IPS DF 4.7 (cell line): Measurements from ENCODE around the gene STRIT1.
"Not testable (repeated sequence)": the region's sequence is repeated elsewhere in the genome, so short reads cannot be mapped to it uniquely, and the experiment has no call there.

Source experiments
- DNase-seq: peaks from one replicate; pipeline ENCODE4 v3.0.0-alpha.2; 2013; ENCODE audit warnings: low spot score; ENCODE audit errors: extremely low read depth

The STRIT1 gene

DNA sequence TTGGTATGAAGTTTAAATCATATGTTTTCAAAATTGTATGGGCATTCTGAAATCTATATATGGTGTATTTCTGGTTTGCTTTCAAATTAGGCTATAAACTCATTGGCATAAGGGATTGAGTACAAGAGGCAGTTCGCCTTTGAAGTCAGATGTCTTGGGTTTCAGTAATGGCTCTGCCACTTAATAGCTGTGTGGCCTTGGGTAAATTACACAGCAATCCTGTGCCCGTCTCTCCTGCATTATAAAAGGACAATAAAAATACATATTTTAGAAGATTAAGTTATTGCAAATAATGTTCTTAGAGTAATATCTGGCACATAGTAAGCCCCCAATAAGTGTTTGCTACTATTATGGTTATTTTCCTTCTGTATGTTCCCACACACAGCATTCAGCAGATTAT is 20.4 kb upstream of the STRIT1 start:
- no peak for DNase-seq

DNA sequence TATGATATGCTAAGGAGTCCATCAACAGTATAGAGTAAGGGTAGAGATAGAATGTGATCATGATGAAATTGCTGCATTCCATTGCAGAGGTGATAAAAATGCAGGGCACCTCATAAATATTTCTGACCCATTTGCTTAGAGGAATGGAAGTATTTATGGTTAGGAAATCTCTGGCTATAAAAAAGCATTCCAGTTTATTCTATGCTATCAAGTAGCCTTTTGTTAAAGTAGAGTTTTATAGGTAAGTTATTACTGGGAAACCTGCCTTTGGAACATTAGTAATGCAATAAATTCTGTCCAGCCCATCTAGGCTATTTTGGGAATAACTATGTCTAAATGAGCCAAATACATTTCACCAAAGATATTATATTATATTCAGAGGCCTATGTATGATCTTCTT is 19.8 kb upstream of the STRIT1 start:
- no peak for DNase-seq

DNA sequence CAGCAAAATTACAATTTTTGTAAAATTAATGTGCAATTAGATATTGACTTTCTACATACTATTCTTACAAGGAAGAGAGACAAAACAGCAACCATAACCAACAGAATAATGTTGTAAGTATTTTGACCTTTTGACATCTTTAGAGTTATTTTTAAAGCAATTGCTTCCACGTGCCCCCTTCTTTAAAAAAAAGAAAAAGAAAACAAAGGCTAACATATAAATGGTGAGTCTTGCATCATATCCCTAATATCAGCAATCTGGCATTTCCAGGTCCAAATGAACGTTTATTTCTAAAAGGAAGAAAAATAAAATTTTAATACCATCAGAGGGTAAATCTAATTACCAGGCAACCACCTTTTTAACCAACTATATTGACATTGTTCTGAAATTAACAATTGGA is 19.3 kb upstream of the STRIT1 start:
- no peak for DNase-seq

DNA sequence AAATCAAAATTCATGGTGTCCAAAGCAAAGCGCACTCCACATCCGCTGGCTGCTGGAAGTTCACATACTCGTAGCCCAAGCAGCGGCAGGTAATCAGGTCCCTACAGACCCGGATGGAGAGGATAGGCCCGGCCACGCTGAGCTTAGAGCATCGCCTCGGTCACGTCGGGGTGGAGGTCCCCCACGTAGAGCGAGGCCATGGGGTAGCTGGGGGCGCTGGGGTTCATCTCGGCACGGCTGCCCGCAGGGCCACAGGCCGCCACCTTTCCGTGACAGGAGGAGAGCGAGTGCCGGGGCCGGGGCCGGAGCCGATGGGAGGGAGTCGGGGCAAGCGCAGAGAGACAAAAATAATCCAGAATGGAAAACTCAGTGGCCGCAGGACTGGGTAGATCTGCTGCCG is 16.1 kb upstream of the STRIT1 start:
- no peak for DNase-seq

DNA sequence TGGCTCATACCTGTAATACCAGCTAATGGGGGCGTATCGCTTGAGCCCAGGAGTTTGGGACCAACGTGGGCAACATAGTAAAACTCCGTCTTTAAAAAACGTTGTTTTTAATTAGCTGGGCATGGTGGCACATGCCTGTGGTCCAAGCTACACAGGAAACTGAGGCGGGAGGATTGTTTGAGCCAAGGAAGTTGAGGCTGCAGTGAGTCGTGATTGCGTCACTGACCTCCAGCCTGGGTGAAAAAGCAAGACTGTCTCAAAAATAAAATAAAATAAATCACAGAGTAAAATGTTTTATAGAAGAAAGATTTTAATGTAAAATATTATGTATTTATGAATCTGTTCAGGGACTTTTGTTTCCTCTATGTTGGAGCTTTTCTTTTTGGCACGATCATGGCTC is 15.3 kb upstream of the STRIT1 start:
- no peak for DNase-seq

DNA sequence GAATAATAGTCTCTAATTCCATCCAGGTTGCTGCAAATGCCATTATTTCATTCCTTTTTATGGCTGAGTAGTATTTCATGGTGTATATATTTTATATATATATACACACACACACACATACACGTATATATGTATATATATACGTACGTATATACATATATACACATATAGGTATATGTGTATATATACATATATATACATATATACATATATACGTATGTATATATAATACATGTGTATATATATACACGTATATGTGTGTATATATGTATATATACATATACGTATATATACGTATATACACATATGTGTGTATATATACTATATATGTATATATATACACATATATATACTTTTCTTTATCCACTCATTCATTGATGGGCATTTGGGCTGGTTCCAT is 13.7 kb upstream of the STRIT1 start:
- DNase-seq: no peak

DNA sequence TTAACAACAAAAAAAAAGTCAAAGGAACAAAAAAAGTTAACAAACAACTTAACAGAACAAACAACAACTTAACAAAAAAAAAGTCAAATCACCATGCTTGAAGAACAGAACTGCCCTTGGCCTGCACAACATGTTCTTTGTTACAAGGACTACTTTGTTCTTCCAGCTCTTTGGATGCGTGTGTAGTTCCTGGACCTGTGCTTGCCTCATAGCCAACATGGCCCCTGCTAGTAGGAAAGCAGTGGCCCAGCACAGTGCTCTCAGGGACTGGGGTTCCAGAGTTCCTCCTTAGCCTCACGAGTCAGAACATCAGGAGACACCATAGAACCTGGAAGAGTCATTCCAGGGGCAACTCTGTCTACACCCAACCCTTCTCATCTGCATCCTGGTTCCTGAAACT is 10.9 kb upstream of the STRIT1 start:
- DNase-seq: no peak

DNA sequence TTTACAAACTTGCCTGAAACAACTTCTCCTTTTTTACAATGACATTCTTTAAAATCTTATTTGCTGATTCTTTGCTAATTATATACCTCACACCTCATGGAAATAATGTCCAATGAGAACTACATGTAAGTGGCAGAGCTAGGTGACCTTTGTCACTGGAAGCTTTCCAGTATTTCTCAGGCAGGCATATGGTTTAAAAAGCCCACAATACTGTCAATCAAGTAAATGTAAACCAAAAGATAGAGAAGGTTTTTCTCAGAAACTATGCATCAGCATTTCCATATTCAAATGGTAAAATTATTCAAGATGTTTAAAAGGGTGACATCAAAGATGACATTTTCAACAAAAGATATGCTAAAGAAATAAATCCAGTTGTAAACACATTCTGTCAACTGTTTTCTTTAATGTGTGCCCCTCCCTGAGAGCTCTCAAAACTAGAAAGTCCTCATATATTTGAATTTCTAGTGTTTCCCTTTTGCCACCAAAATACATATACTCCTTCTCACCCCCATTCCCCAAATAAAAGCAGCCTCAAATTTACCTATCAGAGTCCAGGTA is 10.1 kb upstream of the STRIT1 start:
- no peak for DNase-seq

DNA sequence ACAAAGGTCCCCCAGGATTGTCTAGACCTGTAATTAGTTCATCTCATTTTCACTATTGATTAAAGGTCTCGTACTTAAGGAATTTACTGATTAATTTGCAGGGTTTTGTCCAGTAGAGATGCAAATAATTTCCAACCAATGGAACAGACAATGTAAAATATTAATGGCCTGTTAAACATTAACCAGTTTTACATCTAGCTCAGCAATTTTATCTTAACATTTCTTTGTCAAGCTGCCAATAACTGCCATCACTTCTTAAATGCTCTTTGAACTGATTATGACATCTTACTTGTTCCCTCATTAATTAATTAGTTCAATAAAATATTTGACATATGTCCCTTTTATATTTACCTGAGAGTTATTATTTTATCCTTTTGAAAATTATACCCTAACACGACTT is 9.4 kb upstream of the STRIT1 start:
- no peak for DNase-seq

DNA sequence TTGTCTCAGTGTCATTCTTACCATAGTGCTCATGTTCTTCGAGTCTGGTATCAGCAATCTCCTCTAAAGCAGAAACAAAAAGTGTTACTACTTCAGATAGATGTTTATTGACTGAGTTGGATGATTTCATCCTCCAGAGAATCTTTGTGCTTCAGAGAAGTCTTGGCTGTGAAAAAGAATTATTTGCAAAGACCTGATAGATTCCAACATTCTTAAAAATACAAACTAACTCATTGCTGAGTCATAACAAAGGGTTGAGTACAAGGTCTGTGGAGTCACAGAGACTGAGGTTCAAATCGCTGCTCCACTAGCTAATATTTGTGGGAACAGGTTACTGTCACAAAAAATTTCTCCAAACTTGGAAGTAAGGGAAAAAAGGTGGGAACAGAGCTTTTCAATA is 9.0 kb upstream of the STRIT1 start:
- no peak for DNase-seq

DNA sequence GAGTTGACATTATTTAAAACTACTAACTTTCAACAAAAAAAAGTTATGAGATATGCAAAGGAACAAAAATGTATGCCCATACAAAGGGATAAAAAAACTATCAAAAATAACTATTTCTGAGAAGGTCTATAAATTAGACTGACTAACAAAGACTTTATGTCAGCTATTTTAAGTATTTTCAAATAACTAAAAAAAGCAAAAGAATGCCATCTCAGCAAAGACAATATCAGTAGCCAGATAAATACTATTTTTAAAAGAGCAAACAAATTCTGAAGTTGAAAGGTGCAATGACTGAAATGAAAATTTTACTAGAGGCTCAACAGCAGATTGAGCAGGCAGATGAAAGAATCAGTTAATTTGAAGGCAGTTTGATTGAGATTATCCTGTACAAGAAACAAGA is 3.6 kb upstream of the STRIT1 start:
- DNase-seq: no peak

DNA sequence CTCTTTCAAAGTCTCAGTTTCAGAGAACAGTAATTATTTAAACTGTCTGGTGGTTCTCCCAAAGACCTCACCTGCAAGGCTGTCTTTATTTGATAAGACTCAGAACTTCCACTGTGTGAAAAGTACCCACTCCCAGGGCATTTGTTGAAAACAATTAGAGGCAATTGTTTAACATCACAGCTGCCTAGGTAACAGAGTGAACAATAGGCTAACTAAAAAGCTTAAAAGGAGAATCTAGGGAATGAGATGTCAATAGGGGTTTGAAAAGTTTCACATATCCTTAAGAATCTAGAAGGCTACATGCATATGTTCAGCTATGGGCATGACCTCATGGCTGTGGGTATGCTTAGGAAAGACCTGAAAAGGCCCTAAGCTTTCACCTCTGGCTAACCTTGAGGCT is 2.9 kb upstream of the STRIT1 start:
- no peak for DNase-seq

DNA sequence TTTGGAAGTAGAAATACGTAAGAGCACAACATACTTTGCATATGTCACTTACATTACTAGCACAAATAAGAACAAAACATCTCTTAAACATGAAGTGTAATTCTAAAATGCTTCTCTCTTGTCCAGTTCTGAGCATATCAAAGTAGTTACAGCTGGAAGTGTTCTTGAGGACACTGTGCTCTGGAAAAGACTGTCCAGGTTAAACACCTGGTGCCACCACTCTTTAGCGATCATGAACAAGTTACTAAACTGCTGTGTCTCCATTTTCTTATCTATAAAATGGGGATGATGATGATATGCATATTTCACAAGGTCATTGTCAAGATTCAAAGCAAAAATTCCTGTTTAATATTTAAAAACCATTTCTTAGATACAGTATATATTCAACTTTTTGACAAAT is 790 bp downstream of the STRIT1 start:
- no peak for DNase-seq

DNA sequence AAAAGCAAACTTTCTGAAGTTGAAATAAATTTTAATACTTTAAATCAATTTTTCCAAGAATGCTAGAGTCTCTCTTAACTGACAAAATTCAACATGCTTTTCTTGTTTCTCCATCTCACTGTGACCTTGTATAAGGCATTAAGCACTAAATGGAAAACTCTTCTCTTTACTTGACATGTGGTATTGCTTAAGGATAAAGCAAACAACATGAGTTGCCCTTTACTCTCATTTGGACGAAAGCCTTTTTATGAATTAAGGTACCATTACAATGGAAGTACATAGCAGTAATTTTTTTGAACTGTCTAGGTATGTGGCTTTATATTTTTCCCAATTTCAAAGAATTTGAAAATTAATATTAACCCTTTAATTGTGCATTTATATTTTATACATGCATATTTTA is 1.4 kb downstream of the STRIT1 start:
- no peak for DNase-seq

DNA sequence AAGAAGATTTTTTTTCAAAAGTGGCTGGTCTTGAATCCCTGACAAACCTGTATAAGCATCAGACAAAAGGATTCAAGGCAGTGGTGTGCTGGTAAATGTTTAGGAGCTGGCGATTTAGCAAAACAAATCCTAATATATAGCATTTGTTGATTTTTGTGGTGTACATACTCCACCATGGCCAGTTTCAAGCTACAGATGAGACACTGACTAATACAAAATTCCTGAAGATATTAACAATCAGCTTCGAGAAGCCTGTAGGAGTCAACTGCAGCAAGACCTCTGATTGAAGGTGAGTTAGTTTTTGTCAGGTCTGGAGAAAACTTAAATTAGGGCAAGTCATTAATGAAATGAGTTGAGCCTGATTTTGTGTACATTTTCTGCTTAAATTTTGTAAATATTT is 6.7 kb downstream of the STRIT1 start:
- DNase-seq: no peak

DNA sequence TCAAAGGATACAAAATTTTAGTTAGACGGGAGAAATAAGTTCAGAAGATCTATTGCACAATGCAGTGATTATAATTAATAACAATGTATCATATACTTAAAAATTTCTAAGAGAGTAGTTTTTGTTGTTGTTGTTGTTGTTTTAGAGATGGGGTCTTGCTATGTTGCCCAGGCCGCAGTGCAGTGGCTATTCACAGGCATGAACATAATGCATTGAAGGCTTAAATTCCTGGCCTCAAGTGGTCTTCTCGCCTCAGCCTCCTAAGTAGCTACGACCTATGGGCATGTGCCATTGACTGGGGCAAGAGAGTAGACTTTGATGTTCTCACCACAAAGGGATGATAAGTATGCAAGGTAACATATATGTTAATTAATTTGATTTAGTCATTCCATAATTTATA is 7.5 kb downstream of the STRIT1 start:
- DNase-seq: no peak

DNA sequence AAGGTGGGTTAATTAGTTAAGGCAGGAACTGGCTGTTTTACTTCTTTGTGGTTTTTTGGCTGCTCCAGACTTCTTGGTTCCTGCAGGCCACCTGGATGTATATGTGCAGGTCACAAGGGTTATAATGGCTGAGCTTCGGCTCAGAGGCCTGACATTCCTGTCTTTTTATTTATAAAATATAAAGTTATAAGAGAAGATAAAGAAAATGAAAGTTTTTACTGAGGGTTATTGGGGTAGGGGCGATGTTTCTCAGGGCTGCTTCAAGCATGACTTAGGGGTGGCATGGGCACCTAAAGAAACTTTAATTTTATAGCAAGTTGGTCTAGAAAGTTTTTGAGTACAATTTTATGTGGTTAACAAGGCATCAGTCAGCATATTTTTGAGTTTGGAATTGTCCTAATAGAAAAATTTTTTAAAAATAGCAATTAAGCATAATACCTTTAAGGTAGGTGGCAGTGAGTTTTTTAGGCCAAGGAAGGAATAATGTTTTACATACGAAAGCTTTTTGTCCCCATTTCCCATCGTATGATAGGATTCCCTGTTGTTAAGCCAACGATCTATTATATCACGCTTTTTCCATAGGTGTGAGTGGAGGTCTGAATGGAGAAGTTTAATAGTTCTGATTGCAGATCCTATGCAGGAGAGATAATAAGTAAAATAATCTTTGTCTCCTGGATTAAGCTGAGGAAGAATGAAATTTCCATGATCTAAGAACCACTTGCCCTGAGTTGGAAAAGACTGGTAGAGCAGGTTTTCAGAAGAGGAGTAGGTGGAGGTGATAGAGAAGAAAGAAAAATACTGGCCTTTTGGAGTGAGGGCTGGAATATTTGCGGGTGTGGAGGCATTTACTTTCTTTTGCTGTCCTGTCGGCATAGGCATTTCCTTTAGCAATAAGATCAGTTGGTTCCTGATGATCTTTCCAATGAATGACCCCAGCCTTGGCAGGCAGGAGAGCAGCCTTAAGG is 10.1 kb downstream of the STRIT1 start:
- no peak for DNase-seq

DNA sequence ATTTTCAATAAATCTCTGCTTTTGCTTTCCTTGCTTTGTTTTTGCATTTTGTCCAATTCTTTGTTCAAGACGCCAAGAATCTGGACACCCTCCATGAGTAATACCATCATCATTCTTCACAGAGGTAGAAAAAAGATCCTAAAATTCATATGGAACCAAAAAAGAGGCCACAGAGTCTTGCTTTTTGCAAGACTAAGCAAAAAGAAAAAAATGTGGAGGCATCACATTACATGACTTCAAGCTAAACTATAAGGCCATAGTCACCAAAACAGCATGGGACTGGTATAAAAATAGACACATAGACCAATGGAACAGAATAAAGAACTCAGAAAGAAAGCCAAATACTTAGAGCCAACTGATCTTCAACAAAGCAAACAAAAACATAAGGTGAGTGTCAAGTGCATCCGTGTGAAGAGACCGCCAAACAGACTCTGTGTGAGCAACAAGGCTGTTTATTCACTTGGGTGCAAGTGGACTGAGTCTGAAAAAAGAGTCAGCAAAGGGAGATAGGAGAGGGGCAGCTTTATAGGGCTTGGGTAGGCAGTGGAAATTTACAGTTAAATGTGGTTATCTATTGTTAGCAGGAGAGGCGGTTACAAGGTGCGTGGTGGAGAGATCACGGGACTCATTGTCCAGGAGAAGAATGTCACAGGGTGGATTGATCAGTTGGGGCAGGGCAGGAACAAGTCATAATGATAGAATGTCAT is 10.9 kb downstream of the STRIT1 start:
- DNase-seq: no peak

DNA sequence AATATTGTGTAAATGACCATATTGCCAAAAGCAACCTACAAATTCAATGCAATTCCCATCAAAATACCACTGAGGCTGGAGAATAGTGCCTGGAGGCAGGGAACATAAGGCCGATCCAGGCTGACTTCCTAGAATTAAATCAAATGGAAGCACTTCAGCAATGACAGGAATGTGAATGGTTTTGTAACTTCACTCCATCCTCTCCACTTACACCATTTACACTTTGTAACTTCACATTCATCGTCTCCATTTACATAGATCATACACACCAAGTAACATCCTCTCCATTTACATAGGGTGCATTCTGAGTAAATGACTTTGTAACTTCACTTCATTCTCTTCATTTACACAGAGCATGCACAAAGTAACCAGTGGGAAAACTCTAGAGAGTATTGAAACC is 11.6 kb downstream of the STRIT1 start:
- peak; percentile 25 for DNase-seq

DNA sequence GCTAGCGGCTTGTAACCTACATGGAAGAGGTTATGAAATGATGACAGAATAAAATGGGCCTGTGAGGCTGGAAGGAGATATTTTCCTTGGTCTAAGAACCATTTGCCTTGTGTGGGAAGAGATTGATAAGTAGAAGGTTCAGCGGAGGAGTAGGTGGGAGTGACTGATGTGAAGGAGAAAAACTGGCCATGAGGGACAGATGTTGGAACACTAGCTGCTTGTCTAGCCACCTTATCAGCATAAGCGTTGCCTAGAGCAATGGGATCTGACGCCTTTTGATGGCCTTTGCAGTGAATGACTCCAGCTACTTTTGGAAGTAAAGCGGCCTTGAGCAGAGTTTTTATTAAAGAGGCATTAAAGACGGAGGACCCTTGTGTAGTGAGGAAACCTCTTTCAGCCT is 17.4 kb downstream of the STRIT1 start:
- DNase-seq: not testable (repeated sequence)

DNA sequence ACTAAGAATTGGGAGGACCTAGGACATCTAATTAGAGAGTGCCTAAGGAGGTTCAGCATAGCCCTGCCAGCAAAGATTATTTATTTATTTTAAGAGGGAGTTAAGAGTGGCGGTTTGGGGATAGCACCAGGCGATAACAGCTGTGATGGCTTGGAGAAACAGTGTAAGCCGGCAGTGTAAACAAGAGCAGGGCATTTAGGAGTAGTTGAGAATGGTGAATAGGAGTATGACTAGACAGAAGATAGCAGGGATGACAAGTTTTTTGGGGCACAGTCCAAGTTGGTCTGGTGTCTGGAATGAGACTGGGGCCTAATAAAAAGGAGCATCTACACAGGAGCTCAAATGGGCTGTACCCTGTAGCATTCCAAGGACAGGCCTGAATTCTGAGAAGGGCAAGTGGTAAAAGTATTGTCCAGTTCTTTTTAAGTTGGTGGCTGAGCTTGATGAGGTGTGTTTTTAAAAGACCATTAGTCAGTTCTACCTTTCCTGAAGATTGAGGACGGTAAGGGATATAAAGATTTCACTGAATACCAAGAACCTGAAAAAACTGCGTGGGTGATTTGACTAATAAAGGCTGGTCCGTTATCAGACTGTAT is 18.2 kb downstream of the STRIT1 start:
- DNase-seq: not testable (repeated sequence)

DNA sequence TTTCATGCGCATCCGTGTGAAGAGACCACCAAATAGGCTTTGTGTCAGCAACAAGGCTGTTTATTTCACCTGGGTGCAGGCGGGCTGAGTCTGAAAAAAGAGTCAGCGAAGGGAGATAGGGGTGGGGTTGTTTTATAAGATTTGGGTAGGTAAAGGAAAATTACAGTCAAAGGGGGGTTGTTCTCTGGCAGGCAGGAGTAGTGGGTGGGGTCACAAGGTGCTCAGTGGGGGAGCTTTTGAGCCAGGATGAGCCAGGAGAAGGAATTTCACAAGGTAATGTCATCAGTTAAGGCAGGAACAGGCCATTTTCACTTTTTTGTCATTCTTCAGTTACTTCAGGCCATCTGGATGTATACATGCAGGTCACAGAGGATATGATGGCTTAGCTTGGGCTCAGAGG is 19.0 kb downstream of the STRIT1 start:
- DNase-seq: not testable (repeated sequence)
